NOMO-1 (cell line): ENCODE measurements around the gene EPO.
"Not testable (repeated sequence)": the region's sequence is repeated elsewhere in the genome, so short reads cannot be mapped to it uniquely, and the experiment has no call there.

ENCODE experiments used
- DNase-seq, 2 experiments: peaks; one replicate each; lab custom pipeline; 2025; ENCODE audit not compliant: unreplicated experiment in 2 of 2; lab: John Stamatoyannopoulos, UW

Gene EPO

DNA sequence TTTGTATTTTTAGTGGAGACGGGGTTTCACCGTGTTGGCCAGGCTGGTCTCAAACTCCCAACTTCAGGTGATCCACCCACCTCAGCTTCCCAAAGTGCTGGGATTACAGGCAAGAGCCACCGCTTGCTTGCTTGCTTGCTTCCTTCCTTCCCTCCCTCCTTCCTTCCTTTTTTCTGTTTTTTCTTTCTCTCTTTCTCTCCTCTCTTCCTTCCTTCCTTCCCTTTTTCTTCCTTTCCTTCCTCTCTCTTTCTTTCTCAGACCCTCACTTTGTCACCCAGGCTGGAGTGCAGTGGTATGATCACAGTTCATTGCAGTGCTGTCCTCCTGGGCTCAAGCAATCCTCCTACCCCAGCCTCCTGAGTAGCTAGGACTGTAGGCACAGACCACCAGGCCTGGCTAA lies 19.2 kb upstream of the EPO start:
- not testable (repeated sequence) for DNase-seq

DNA sequence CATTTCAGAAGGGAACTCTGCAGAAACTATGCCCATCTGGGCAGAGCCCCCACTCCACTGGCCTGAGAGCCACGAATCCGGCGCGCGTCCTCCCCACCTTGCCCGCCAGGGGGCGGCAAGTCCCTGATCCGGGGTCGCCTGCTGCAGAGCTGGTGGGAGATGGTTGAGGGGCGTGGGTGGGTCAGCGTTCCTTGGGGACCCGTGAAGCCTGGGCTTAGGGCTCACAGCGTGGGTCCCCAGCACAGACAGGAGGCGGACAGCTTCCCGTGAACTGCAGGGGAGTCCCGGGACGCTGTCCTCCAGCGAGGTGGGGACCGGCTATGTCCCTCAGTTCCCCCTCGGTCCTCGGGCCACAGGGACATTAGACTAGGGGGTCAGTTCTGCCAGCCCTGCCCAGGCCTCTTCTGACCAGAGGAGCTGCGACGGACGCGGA lies 14.9 kb upstream of the EPO start:
- peak; percentile 80 to 84 for DNase-seq

DNA sequence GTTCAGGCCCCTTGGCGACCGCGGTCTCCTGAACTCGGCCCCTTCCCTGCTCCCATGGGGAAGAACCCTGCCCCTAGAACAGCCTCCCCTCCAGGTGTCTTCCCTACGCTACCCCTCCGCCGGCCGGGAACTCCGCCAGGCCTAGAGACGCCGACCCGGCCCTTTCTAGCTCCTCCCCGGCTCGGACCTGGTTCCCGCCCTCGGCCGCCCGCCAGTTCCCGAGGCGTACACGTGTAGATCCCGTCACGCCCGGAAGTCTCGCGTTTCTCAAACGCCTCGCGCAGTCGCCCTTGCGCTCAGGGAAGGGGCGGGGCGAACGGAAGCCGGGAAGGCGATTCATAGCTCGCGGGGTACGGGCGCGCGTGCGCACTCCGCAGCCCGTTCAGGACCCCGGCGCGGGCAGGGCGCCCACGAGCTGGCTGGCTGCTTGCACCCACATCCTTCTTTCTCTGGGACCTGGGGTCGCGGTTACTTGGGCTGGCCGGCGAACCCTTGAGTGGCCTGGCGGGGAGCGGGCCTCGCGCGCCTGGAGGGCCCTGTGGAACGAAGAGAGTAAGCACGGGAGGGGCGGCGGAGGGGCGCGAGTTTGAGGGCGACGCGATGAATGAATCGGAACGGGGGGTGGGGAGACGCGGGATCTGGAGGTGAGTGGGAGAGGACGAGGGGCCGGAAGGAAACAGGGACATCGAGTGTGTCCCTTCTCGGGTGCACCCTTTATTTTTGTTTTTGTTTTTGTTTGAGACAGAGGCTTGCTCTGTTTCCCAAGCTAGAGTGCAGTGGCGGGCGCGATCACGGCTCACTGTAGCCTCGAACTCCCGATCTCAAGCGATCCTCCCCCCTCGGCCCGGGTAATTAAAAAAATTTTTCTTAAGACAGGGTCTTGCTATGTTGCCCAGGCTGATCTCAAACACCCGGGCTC lies 14.3 kb upstream of the EPO start, which contains the start of gene POP7:
TSS of gene POP7 (plus strand) at position 369 of the 919 bp plus-strand sequence. CDS start 710 bp downstream, outside the sequence.
- DNase-seq: peak; percentile 97 to 99

DNA sequence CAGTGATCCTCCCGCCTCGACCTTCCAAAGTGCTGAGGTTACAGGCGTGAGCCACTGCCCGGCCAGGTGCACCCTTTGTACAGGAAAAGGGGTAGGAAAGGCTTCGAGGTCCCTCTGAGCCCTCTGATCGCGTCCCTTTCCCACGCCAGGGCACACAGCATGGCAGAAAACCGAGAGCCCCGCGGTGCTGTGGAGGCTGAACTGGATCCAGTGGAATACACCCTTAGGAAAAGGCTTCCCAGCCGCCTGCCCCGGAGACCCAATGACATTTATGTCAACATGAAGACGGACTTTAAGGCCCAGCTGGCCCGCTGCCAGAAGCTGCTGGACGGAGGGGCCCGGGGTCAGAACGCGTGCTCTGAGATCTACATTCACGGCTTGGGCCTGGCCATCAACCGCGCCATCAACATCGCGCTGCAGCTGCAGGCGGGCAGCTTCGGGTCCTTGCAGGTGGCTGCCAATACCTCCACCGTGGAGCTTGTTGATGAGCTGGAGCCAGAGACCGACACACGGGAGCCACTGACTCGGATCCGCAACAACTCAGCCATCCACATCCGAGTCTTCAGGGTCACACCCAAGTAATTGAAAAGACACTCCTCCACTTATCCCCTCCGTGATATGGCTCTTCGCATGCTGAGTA lies 13.5 kb upstream of the EPO start:
- no peak for DNase-seq

DNA sequence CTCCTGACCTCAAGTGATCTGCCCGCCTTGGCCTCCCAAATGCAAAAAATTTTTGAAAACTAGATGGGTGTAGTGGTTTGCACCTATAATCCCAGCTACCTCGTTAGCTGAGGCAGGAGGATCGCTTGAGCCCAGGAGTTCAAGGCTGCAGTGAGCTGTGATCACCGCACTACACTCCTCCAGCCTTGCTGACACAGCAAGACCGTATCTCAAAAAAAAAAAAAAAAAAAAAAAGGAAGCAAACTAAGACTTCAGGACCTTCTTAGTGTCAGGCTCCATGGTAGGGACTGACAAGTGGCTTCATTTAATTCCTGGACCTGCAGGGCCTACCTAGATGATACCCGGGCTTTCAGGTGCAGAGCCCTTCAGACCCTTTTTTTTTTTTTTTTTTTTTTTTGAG lies 11.9 kb upstream of the EPO start:
- no peak for DNase-seq

DNA sequence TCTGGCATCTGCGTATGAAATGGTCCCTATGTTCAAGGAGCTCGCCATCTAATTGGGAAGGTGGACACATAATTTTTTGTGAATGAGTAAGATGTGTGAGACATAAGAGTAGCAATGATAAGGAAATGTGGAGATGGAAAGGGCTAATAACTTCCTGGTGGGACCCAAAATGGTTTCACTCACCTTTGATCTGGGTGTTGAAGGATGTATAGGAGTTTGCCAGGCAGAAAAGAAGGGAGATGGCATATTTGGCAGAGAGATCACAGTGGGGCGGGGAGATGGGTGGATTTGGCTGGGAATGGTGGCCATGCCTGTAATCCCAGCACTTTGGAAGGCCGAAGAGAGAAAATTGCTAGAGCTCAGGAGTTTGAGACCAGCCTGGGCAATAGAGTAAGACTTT lies 9.8 kb upstream of the EPO start:
- DNase-seq: no peak

DNA sequence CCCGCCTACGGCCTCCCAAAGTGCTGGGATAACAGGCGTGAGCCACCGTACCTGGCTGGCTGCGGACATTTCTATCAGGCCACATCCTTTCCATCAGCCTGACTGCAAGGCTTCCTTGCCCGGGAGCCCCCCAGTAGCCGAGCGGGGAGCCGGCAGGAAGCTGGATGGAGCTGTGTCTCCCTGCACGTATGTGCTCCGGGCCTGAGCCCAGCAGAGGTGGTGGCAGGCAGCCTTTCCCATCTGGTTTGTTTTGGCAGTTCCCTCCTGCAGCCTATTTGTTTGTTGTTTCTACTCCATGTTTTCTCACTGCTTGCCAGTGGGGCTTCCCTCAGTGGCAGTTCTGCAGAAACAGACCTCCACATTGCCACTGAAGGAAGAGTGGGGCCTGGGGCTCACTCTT lies 8.9 kb upstream of the EPO start:
- DNase-seq: no peak

DNA sequence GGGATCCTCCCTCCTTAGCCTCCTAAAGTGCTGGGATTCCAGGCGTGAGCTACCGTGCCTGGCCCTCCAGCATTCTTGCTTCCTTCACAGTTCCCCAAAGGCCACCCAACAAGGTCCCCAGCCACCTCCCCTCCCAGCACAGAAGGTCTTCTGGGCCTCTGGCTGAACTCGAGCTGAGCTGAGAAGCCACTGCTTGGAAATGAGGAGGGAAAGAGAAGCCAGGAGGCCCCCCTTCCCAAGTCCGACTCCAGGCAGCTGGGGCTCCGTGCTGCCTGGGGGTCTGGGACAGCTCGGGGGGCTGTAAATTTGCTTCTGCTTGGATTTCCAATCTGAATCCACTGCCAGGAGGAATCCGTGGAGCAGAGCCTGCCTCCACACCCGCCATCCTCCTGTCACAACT lies 5.5 kb upstream of the EPO start:
- DNase-seq: no peak

DNA sequence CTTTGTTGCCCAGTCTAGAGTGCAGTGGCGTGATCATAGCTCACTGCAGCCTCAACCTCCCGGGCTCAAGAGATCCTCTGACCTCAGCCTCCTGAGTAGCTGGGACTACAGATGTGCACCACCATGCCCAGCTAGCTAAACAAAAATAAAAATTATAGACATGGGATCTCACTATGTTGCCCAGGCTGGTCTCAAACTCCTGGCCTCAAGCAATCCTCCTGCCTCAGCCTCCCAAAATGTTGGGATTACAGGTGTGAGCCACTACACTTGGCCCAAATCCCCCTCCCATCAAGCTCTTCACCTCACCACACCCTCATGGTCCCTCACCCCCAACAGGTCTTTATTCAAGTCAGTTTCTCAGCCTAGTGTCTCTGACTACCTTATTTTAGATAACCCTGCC lies 3.2 kb upstream of the EPO start:
- not testable (repeated sequence) for DNase-seq

DNA sequence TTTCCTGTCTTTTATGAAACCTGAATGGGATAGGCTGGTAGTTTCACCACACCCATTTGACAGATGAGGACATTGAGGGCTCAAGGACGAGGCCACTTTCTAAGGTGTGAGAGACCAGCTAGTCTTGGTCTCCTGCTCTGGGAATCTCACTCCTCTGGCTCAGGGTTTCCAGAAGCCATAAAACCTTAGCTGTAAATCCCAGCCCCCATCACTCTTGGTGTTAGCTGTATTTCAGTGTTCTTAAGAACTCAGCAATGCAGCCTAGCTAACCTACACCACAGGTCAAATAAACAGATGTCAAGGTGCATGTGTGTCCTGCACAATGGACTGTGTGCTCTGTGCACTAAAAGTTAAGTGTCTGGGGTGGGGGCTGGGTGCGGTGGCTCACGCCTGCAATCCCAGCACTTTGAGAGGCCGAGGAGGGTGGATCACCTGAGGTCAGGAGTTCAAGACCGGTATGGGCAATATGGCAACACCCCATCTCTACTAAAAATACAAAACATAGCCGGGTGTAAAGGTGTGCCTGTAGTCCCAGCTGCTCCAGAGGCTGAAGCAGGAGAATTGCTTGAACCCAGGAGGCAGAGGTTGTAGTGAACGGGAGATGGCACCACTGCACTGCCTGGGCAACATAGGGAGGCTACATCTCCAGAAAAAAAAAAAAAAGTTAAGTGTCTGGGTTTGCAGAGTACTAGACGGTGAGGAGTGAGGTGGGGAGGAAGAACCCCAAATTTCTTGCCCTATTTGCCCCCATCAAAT lies 567 bp upstream of the EPO start:
- no peak for DNase-seq

DNA sequence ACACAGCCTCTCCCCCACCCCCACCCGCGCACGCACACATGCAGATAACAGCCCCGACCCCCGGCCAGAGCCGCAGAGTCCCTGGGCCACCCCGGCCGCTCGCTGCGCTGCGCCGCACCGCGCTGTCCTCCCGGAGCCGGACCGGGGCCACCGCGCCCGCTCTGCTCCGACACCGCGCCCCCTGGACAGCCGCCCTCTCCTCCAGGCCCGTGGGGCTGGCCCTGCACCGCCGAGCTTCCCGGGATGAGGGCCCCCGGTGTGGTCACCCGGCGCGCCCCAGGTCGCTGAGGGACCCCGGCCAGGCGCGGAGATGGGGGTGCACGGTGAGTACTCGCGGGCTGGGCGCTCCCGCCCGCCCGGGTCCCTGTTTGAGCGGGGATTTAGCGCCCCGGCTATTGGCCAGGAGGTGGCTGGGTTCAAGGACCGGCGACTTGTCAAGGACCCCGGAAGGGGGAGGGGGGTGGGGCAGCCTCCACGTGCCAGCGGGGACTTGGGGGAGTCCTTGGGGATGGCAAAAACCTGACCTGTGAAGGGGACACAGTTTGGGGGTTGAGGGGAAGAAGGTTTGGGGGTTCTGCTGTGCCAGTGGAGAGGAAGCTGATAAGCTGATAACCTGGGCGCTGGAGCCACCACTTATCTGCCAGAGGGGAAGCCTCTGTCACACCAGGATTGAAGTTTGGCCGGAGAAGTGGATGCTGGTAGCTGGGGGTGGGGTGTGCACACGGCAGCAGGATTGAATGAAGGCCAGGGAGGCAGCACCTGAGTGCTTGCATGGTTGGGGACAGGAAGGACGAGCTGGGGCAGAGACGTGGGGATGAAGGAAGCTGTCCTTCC lies 620 bp downstream of the EPO start:
- DNase-seq: no peak

DNA sequence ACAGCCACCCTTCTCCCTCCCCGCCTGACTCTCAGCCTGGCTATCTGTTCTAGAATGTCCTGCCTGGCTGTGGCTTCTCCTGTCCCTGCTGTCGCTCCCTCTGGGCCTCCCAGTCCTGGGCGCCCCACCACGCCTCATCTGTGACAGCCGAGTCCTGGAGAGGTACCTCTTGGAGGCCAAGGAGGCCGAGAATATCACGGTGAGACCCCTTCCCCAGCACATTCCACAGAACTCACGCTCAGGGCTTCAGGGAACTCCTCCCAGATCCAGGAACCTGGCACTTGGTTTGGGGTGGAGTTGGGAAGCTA lies 1.2 kb downstream of the EPO start:
- DNase-seq: no peak

DNA sequence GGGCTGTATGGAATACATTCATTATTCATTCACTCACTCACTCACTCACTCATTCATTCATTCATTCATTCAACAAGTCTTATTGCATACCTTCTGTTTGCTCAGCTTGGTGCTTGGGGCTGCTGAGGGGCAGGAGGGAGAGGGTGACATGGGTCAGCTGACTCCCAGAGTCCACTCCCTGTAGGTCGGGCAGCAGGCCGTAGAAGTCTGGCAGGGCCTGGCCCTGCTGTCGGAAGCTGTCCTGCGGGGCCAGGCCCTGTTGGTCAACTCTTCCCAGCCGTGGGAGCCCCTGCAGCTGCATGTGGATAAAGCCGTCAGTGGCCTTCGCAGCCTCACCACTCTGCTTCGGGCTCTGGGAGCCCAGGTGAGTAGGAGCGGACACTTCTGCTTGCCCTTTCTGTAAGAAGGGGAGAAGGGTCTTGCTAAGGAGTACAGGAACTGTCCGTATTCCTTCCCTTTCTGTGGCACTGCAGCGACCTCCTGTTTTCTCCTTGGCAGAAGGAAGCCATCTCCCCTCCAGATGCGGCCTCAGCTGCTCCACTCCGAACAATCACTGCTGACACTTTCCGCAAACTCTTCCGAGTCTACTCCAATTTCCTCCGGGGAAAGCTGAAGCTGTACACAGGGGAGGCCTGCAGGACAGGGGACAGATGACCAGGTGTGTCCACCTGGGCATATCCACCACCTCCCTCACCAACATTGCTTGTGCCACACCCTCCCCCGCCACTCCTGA lies 2.4 kb downstream of the EPO start:
- DNase-seq: no peak

DNA sequence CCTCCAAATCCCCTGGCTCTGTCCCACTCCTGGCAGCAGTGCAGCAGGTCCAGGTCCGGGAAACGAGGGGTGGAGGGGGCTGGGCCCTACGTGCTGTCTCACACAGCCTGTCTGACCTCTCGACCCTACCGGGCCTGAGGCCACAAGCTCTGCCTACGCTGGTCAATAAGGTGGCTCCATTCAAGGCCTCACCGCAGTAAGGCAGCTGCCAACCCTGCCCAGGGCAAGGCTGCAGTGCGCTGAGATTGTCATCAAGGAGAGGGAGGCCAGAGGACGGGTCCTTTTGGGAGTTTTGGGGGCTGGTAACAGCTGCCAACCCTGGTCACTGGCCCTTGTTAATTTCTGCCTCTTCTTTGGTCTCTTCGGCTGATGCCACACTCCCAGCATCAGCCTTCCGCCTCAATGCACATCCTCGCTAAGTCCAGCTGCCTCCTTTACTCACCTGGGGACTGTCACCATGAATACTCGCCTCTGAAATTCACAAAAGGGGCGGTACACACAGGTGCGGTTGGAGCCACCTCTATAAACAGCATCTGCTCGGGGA lies 3.5 kb downstream of the EPO start:
- DNase-seq: no peak

DNA sequence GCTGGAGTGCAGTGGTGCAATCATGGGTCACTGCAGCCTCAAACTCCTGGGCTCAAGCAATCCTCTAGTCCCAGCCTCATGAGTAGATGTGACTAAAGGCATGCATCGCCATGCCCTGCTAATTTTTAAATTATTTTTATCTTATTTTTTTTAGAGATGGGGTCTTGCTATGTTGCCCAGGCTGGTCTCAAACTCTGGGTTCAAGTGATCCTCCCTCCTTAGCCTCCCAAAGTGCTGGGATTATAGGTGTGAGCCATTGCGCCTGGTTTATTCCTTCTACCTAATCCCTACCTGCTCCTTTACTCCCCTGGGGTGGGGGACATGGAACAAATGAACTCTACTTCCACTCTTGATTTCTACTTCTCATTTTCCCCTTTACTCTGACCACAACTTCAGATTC lies 4.1 kb downstream of the EPO start:
- DNase-seq: not testable (repeated sequence)

DNA sequence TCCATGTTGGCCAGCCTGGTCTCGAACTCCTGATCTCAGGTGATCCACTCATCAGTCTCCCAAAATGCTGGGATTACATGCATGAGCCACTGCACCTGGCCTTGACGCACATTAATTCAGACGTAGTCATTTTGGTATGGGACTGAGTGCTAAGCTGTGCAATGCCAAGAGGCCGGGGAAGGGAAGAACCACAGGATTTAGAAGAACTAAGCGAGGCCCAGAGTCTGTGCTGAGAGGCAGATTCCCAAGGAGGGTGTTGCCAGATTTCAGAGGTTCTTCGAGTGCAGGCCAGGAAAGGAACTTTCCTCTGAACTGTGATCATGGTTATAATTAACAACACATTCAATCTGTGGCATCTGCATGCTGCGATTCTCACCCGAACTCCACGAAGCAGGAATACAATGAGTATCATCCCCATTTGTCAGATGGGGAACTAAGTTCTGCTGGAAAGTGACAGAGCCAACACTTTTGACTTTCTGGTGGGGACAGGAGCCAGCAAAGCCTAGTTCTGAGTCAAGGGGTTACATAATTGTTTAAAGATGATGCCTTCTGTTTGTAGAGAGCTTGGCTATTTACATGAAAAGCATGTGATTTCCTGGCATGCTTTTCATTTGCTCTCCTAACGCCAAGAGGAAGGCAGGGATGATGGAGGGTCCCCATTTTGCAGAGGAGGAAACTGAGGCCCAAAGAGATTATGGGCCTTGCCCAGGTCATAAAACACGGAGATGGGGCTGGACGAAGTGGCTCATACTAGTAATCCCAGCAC lies 6.9 kb downstream of the EPO start:
- DNase-seq: no peak

DNA sequence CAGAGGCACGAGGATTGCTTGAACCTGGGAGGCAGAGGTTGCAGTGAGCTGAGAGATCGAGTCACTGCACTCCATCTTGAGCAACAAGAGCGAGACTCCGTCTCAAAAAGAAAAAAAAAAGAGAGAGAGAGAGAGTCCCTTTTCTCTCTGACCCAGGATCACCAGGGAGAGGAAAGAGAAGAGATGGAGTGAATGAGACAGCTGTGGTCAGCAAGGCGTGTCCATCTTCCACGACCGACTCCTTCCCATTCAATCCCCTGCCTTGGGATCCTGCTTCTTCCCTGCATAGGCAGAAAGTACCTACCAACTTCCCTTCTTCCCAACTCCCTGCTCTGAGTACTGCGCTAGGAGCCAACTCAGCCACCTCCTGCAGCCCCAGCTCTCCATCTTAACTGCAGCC lies 7.9 kb downstream of the EPO start:
- no peak for DNase-seq

DNA sequence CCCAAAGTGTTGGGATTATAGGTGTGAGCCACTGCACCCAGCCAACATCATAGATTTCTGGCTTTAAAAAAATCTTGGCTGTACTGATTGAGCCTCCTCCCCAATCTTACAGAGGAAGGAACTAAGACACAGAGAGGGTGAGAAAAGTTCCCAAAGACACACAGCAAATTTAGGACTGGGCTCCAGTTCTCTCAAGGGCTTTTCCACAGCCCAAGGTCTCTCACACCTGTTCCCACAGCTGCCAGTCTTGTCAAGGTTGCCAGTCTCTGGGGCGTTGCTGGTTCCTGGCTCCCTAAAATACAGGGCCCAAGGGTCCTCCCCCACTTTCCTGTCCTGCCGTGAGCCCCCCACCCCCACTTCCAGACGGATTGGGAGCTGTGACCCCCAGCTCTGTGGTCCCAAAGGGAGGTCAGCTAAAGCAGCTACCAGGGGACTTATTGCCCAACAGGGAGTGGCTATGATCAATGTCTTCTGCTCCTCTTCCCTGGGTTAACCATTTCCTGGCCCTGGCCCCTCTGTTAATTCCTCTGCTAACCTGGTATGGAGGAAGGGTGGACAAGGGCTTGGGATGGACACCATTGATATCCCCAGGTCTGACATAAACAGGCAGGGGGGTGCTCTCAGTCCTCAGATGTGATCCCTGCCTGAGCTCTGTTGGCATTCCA lies 10.0 kb downstream of the EPO start:
- no peak for DNase-seq
